Kidney (tissue), 14 donors: ENCODE measurements around the gene EFNA3. TPM values are rescaled to one million over a fixed set of nuclear protein-coding genes. Genes with fewer than 3 reads are reported as not detected.
A peak's percentile ranks its signal among the peaks of the same experiment; 100 is the strongest.

Source experiments
- DNase-seq, 5 donors: peaks; one replicate each; pipeline ENCODE4 v3.0.0-alpha.2; 2013 to 2020
- FAIRE-seq: peaks from 2 replicates; lab custom pipeline; 2012; peaks lifted over from hg19 to GRCh38; lab: Jason Lieb, UNC
- H3K27ac ChIP-seq, 2 donors: one replicate each; pipeline ENCODE4 v1.7.0; 2013; ENCODE audit warnings: low read depth in 2 of 2, low read length in 2 of 2, inconsistent platforms in 1 of 2
- H3K27me3 ChIP-seq: one replicate; pipeline ENCODE4 v1.7.1; 2013; ENCODE audit warnings: low read length, inconsistent platforms; ENCODE audit not compliant: control insufficient read depth, insufficient read depth
- H3K36me3 ChIP-seq, 3 donors: one replicate each; pipeline versions ENCODE4 v1.7.0 to v1.7.1; 2013; ENCODE audit warnings: low read length in 3 of 3, control low read depth in 1 of 3, inconsistent platforms in 1 of 3; ENCODE audit not compliant: insufficient read depth in 3 of 3, control insufficient read depth in 2 of 3
- H3K4me1 ChIP-seq, 3 donors: one replicate each; pipeline versions ENCODE4 v1.7.0 to v1.7.1; 2013; ENCODE audit warnings: low read length in 3 of 3, inconsistent platforms in 1 of 3, low read depth in 1 of 3; ENCODE audit not compliant: control insufficient read depth in 2 of 3, insufficient read depth in 2 of 3
- H3K4me3 ChIP-seq, 3 donors: one replicate each; pipeline versions ENCODE4 v1.7.0 to v1.8.1; 2013; ENCODE audit warnings: low read length in 3 of 3, control low read depth in 1 of 3, inconsistent platforms in 1 of 3
- H3K9ac ChIP-seq, 3 donors: one replicate each; pipeline versions ENCODE4 v1.7.0 to v1.7.1; 2013; ENCODE audit warnings: low read length in 3 of 3, control low read depth in 1 of 3, inconsistent platforms in 1 of 3
- H3K9me3 ChIP-seq, 3 donors: one replicate each; pipeline versions ENCODE4 v1.7.0 to v1.7.1; 2013; ENCODE audit warnings: low read length in 3 of 3, control low read depth in 1 of 3, inconsistent platforms in 1 of 3; ENCODE audit not compliant: control insufficient read depth in 2 of 3, insufficient read depth in 1 of 3
- intact Hi-C: fragments of 100-400 bp; cut with DNase I; formaldehyde crosslinking; loops from one replicate; pipeline ENCODE4 v1.11.1; 2022
- polyA plus RNA-seq: library from polyadenylated mRNA; stranded (reverse); fragments of 350-450 nt; fragmentation: Illumina TruSeq; extraction: RNeasy Lipid Tissue Mini Kit (QIAGEN cat#74804); gene quantifications from one replicate; pipeline ENCODE4 v1.2.3, GENCODE V29; 2014; ENCODE audit warnings: low read depth, low replicate concordance; ENCODE audit not compliant: insufficient read depth
- total RNA-seq: library from RNA; stranded (reverse); fragmentation: NEBNext Ultra II Directional; extraction: Animal tissue kit (Norgen Biotek cat#: 25700); gene quantifications from one replicate; pipeline ENCODE4 v1.2.1, GENCODE V29; 2021
- TF ChIP-seq, protein P1 (sequence below): IDR thresholded peaks from 3 replicates; pipeline ENCODE4 v1.5.1; 2012; ENCODE audit warnings: mild to moderate bottlenecking, moderate library complexity, borderline replicate concordance; ENCODE audit not compliant: insufficient read depth; ENCODE audit errors: extremely low read depth
- donor health status: control.
- donor health status: control.
- donor health status: control.
- donor health status: control.
- donor health status: control.
- donor health status: DM: yes; HTN: yes; CAD: no.
- donor health status: Normal renal cell carcinoma (clear cell type).

The EFNA3 gene
- total and polyA plus RNA-seq, 2 donors from 2014 or later: 1.2 to 1.7 TPM

DNA sequence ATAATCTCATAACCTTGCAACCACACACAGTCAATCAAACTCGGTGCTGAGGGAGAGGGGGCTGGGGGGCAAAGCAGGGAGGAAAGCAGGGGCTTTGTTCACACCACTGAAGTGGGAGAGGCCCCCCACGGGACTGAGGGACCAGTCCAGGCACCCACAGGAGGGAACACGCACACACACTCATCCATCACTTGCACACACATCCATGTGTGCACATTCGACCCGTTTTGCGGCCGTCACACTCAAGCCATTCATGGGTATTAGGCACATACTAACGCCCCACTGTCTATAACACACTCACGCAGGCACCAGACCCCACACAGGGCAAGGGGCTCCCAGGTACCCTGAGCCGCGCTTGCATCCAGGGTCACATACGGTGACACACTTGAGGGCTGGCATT, 14.0 kb downstream of the EFNA3 start:
- Histone ChIP-seq H3K27me3 (no peaks in the 10 kb centered on the region), H3K4me3 (no peak overlapping the region), H3K36me3 (no peaks in the 10 kb centered on the region), H3K9me3 (no peaks in the 10 kb centered on the region), H3K27ac (no peak overlapping the region), H3K9ac (no peak overlapping the region), H3K4me1 (peaks cover 0 to 4% (median 0%) of the 10 kb centered on the region in 3 donors)
- FAIRE-seq: no peak
- intact Hi-C loops: loop anchor here (5.0 kb wide), 1 partner anchor 75 kb away; no protein-coding TSS in a partner anchor
- TF ChIP-seq, protein P1, sequence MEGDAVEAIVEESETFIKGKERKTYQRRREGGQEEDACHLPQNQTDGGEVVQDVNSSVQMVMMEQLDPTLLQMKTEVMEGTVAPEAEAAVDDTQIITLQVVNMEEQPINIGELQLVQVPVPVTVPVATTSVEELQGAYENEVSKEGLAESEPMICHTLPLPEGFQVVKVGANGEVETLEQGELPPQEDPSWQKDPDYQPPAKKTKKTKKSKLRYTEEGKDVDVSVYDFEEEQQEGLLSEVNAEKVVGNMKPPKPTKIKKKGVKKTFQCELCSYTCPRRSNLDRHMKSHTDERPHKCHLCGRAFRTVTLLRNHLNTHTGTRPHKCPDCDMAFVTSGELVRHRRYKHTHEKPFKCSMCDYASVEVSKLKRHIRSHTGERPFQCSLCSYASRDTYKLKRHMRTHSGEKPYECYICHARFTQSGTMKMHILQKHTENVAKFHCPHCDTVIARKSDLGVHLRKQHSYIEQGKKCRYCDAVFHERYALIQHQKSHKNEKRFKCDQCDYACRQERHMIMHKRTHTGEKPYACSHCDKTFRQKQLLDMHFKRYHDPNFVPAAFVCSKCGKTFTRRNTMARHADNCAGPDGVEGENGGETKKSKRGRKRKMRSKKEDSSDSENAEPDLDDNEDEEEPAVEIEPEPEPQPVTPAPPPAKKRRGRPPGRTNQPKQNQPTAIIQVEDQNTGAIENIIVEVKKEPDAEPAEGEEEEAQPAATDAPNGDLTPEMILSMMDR: no peak
- DNase-seq: peak in 1 of 5 donors; percentile 38

DNA sequence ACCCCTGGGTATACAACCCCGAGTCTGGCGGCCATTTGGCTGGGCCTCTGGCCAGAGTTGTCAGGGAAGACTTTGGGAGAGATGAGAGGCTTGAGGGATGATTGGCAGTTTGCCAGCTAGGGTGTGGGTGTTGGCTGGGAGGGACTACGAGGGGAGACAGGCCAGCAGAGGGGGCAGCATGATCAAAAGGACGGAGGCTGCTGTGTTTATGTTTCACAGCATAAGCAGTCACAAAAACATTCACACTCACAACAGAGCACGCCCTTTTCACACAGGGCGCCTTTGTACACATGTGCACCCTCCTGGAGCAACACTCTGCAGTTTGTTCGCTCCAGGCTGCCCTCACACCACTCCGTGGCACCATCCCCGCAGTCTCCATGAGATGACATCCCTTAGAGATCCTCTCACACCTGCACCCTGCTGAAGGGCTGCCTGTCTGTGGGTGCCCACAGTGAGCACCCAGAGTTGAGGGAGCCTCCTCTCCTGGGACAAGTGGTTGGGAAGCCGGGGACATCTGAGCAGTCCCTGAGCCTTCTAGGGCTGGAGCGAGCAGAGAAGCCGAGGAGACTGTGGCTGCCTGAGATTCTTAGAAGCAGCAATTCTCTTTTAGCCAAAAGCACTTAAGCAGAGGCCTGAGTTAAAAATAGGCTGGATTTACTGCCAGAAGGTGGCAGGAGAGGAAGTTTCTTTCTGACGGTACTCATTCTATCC, 15.4 kb downstream of the EFNA3 start:
- no peak for FAIRE-seq
- Histone ChIP-seq H3K27ac (no peak overlapping the region), H3K36me3 (no peaks in the 10 kb centered on the region), H3K27me3 (no peaks in the 10 kb centered on the region), H3K4me3 (no peak overlapping the region), H3K4me1 (peaks cover 0 to 4% (median 0%) of the 10 kb centered on the region in 3 donors), H3K9me3 (no peaks in the 10 kb centered on the region), H3K9ac (no peak overlapping the region)
- intact Hi-C loops: loop anchor here (5.0 kb wide), 1 partner anchor 73 kb away; no protein-coding TSS in a partner anchor
- DNase-seq: peak; percentile 45 to 76 (median 59)
- TF ChIP-seq, protein P1: peak; percentile 65

DNA sequence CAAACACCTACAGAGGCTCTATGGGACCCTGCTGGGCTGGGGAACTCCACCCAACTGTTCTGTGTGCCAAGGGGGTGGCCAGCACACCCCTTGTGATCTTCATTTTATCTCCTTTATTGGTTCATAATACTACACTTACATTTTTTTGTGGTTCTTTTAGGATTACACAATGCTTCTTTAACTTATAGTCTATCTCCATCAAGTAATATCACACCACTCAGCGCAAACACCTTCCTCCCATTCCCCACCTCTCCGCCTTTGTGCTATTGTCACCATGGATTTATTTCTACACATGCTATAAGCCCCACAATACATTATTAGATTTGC, 15.9 kb downstream of the EFNA3 start:
- Histone ChIP-seq H3K27ac (no peak overlapping the region), H3K4me1 (peaks cover 0 to 4% (median 0%) of the 10 kb centered on the region in 3 donors), H3K27me3 (no peaks in the 10 kb centered on the region), H3K4me3 (no peak overlapping the region), H3K36me3 (no peaks in the 10 kb centered on the region), H3K9me3 (no peaks in the 10 kb centered on the region), H3K9ac (no peak overlapping the region)
- peak in 1 of 5 donors; percentile 1 for DNase-seq
- TF ChIP-seq, protein P1: no peak
- intact Hi-C loops: loop anchor here (5.0 kb wide), 1 partner anchor 73 kb away; no protein-coding TSS in a partner anchor
- FAIRE-seq: no peak
